H9 (cell line): ENCODE data around the gene DOCK2. TPM values are rescaled to one million over a fixed set of nuclear protein-coding genes. Genes with fewer than 3 reads are reported as not detected.

Source experiments
- DNase-seq: peaks from one replicate; pipeline ENCODE4 v3.0.0-alpha.2; 2017
- H2AFZ ChIP-seq: one replicate; pipeline ENCODE4 v1.6.1; 2013; ENCODE audit warnings: mild to moderate bottlenecking, low read length, control low read depth, moderate library complexity
- H2AK5ac ChIP-seq: 2 replicates; pipeline ENCODE4 v1.6.1; 2013; ENCODE audit warnings: low read length, control low read depth, mixed read lengths; ENCODE audit not compliant: insufficient read length
- H2BK120ac ChIP-seq: one replicate; pipeline ENCODE4 v1.6.1; 2013; ENCODE audit warnings: low read depth, mild to moderate bottlenecking, low read length, control low read depth, inconsistent platforms; ENCODE audit not compliant: poor library complexity, severe bottlenecking
- H2BK12ac ChIP-seq: 2 replicates; pipeline ENCODE4 v1.6.1; 2013; ENCODE audit warnings: low read length, control low read depth, mixed read lengths, low read depth; ENCODE audit not compliant: insufficient read length
- H2BK15ac ChIP-seq: 2 replicates; pipeline ENCODE4 v1.6.1; 2013; ENCODE audit warnings: low read depth, low read length, control low read depth
- H2BK20ac ChIP-seq: one replicate; pipeline ENCODE4 v1.6.1; 2013; ENCODE audit warnings: low read depth, mild to moderate bottlenecking, low read length, control low read depth, inconsistent platforms; ENCODE audit not compliant: poor library complexity, severe bottlenecking
- H2BK5ac ChIP-seq: 2 replicates; pipeline ENCODE4 v1.6.1; 2013; ENCODE audit warnings: low read length, control low read depth, mixed read lengths; ENCODE audit not compliant: insufficient read length
- H3K14ac ChIP-seq: 2 replicates; pipeline ENCODE4 v1.6.1; 2013; ENCODE audit warnings: low read length, control low read depth; ENCODE audit not compliant: insufficient read depth
- H3K18ac ChIP-seq: 2 replicates; pipeline ENCODE4 v1.6.1; 2013; ENCODE audit warnings: low read depth, mild to moderate bottlenecking, mixed read lengths, low read length, control low read depth; ENCODE audit not compliant: insufficient read length
- H3K23ac ChIP-seq: 2 replicates; pipeline ENCODE4 v1.6.1; 2013; ENCODE audit warnings: low read length, control low read depth, mixed read lengths, low read depth; ENCODE audit not compliant: insufficient read length
- H3K23me2 ChIP-seq: 2 replicates; pipeline ENCODE4 v1.6.1; 2013; ENCODE audit warnings: low read depth, mild to moderate bottlenecking, mixed read lengths, low read length, control low read depth; ENCODE audit not compliant: insufficient read length, poor library complexity, severe bottlenecking
- H3K27ac ChIP-seq: 2 replicates; pipeline ENCODE4 v1.5.1; 2013; ENCODE audit warnings: low read length, control low read depth, mixed read lengths, low read depth; ENCODE audit not compliant: insufficient read length
- H3K27me3 ChIP-seq: 2 replicates; pipeline ENCODE4 v1.6.1; 2013; ENCODE audit warnings: low read length, control low read depth, inconsistent platforms; ENCODE audit not compliant: insufficient read depth
- H3K4ac ChIP-seq: 2 replicates; pipeline ENCODE4 v1.6.1; 2013; ENCODE audit warnings: low read depth, mild to moderate bottlenecking, control low read depth, inconsistent platforms, low read length, moderate library complexity
- H3K4me1 ChIP-seq: 2 replicates; pipeline ENCODE4 v1.6.1; 2013; ENCODE audit warnings: low read length, control low read depth, inconsistent platforms; ENCODE audit not compliant: insufficient read depth
- H3K4me2 ChIP-seq: 2 replicates; pipeline ENCODE4 v1.6.1; 2013; ENCODE audit warnings: low read length, control low read depth, mixed read lengths; ENCODE audit not compliant: insufficient read length, insufficient read depth
- H3K56ac ChIP-seq: 2 replicates; pipeline ENCODE4 v1.6.1; 2013; ENCODE audit warnings: low read depth, mild to moderate bottlenecking, mixed read lengths, low read length, control low read depth; ENCODE audit not compliant: insufficient read length
- H3K79me1 ChIP-seq: 2 replicates; pipeline ENCODE4 v1.6.1; 2013; ENCODE audit warnings: low read depth, mild to moderate bottlenecking, moderate library complexity, low read length, control low read depth, inconsistent platforms; ENCODE audit not compliant: insufficient read depth, poor library complexity, severe bottlenecking
- H3K79me2 ChIP-seq: 2 replicates; pipeline ENCODE4 v1.6.1; 2013; ENCODE audit warnings: low read length, control low read depth, inconsistent platforms; ENCODE audit not compliant: insufficient read depth
- H3K9ac ChIP-seq: 2 replicates; pipeline ENCODE4 v1.6.1; 2013; ENCODE audit warnings: low read length, control low read depth, mixed read lengths; ENCODE audit not compliant: insufficient read length; ENCODE audit errors: extremely low read depth
- H3K9me3 ChIP-seq: one replicate; pipeline ENCODE4 v1.6.1; 2013; ENCODE audit warnings: low read depth, low read length, inconsistent platforms; ENCODE audit not compliant: control insufficient read depth
- H3T11ph ChIP-seq: one replicate; pipeline ENCODE4 v1.6.1; 2013; ENCODE audit warnings: mild to moderate bottlenecking, low read length, control low read depth, inconsistent platforms
- H4K20me1 ChIP-seq: one replicate; pipeline ENCODE4 v1.6.1; 2013; ENCODE audit not compliant: control insufficient read depth, insufficient read length, insufficient read depth
- H4K5ac ChIP-seq: 2 replicates; pipeline ENCODE4 v1.6.1; 2013; ENCODE audit warnings: low read depth, mild to moderate bottlenecking, mixed read lengths, low read length, control low read depth; ENCODE audit not compliant: insufficient read length
- H4K8ac ChIP-seq: replicated peaks from 2 replicates; pipeline ENCODE4 v1.6.1; 2013; ENCODE audit warnings: low read length, control low read depth, mixed read lengths, low read depth; ENCODE audit not compliant: insufficient read length
- H4K91ac ChIP-seq: 2 replicates; pipeline ENCODE4 v1.6.1; 2013; ENCODE audit warnings: low read depth, mild to moderate bottlenecking, moderate library complexity, mixed read lengths, low read length, control low read depth; ENCODE audit not compliant: insufficient read length
- H3K27ac Mint-ChIP-seq, 3 experiments: 2 replicates in 2 of 3; 3 replicates in 1 of 3; pipeline ENCODE4 v1.8.0; 2020 to 2021; ENCODE audit warnings: mixed read lengths in 3 of 3, mild to moderate bottlenecking in 1 of 3, moderate library complexity in 1 of 3
- H3K27me3 Mint-ChIP-seq: 2 replicates; pipeline ENCODE4 v1.8.0; 2021; ENCODE audit warnings: low read depth, mild to moderate bottlenecking, moderate library complexity, mixed read lengths
- H3K36me3 Mint-ChIP-seq, 3 experiments: 2 replicates in 2 of 3; 3 replicates in 1 of 3; pipeline ENCODE4 v1.8.0; 2020 to 2021; ENCODE audit warnings: low read depth in 3 of 3, mixed read lengths in 3 of 3; ENCODE audit not compliant: insufficient read depth in 1 of 3
- H3K4me1 Mint-ChIP-seq, 2 experiments: 2 replicates each; pipeline ENCODE4 v1.8.0; 2020; ENCODE audit warnings: mixed read lengths in 2 of 2
- H3K4me3 Mint-ChIP-seq, 2 experiments: 2 replicates in 1 of 2; 3 replicates in 1 of 2; pipeline ENCODE4 v1.8.0; 2020 to 2021; ENCODE audit warnings: mild to moderate bottlenecking in 2 of 2, mixed read lengths in 2 of 2, moderate library complexity in 1 of 2
- H3K9me3 Mint-ChIP-seq, 2 experiments: 2 replicates in 1 of 2; 3 replicates in 1 of 2; pipeline ENCODE4 v1.8.0; 2020; ENCODE audit warnings: mild to moderate bottlenecking in 2 of 2, mixed read lengths in 2 of 2, moderate library complexity in 1 of 2
- CTCF ChIP-seq: fragments of 200-600 bp; sonication (generic); conservative IDR thresholded peaks from 3 replicates; pipeline ENCODE4 v1.8.0; 2021; ENCODE audit warnings: antibody characterized with exemption, mild to moderate bottlenecking
- WGBS: extraction: QIAGEN DNeasy Blood & Tissue Kit; methylation state at CpG from one replicate; pipeline ENCODE4 v1.1.7; 2013; ENCODE audit warnings: missing lambda C conversion rate, low lambda C conversion rate, mixed read lengths; ENCODE audit not compliant: insufficient read length; ENCODE audit errors: extremely low coverage; 5-methylcytosine and 5-hydroxymethylcytosine counted together
- total RNA-seq: library from RNA; stranded (reverse); gene quantifications from 2 replicates; pipeline ENCODE4 v1.2.1, GENCODE V29; 2021

The DOCK2 gene
- total RNA-seq, 1 experiment from 2014 or later: 7.8 TPM

- Mint-ChIP-seq H3K4me1 (no peaks in the 10 kb centered on the region), H3K27ac (no peak overlapping the region), H3K9me3 (no peaks in the 10 kb centered on the region), H3K27me3 (no peaks in the 10 kb centered on the region; the same call in 1 of the 2 replicates), H3K4me3 (no peak overlapping the region), H3K36me3 (no peaks in the 10 kb centered on the region)
- Histone ChIP-seq H2BK5ac (no peak overlapping the region), H3K4ac (no peak overlapping the region), H3K9ac (no peak overlapping the region), H4K8ac (no peak overlapping the region), H3K27me3 (no peaks in the 10 kb centered on the region), H2BK12ac (no peak overlapping the region), H3K4me2 (no peak overlapping the region), H2BK20ac (no peak overlapping the region), H3K79me1 (no peaks in the 10 kb centered on the region), H3K23me2 (no peaks in the 10 kb centered on the region), H4K5ac (no peak overlapping the region), H3K27ac (no peak overlapping the region), H3K18ac (no peak overlapping the region), H3K14ac (no peak overlapping the region), H4K20me1 (no peaks in the 10 kb centered on the region), H2AK5ac (no peak overlapping the region), H3K23ac (no peak overlapping the region), H3K4me1 (no peaks in the 10 kb centered on the region), H2AFZ (no peak overlapping the region), H2BK120ac (no peak overlapping the region), H3T11ph (no peak overlapping the region), H4K91ac (no peak overlapping the region), H2BK15ac (no peak overlapping the region), H3K56ac (no peak overlapping the region), H3K79me2 (no peaks in the 10 kb centered on the region), H3K9me3 (no peaks in the 10 kb centered on the region)
- no peak for DNase-seq
- no peak for TF ChIP-seq CTCF
- WGBS: no CpG with 5 or more reads among the region's 6 CpGs
Observed at GRCh38 chr5:169695025-169695625, 58.0 kb downstream of the DOCK2 start.
